ENCODE data around the gene CCDC184. TPM values are rescaled to one million over a fixed set of nuclear protein-coding genes. Genes with fewer than 3 reads are reported as not detected.

The CCDC184 gene
- polyA plus RNA-seq, 1 of the 3 experiments (the other 2 are of a cell fraction): 5.8 TPM

DNA sequence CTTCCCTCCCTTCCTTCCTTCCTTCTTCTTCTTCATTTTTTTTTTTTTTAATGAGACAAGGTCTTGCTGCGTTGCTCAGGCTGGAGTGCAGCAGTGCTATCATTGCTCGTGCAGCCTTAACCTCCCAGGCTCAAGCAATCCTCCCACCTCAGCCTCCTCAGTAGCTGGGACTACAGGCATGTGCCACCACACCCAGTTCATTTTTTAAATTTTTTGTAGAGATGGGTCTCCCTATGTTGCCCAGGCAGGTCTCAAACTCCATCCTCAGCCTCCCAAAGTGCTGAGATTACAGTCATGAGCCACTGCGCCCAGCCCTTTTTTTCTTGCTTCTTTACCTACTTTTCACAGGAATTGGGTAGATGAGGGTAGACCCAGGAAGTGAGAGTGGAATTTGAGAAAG is 18.1 kb downstream of the CCDC184 start:
- no peak for DNase-seq
- TF ChIP-seq, protein P1, sequence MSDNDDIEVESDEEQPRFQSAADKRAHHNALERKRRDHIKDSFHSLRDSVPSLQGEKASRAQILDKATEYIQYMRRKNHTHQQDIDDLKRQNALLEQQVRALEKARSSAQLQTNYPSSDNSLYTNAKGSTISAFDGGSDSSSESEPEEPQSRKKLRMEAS (IDR thresholded peaks at IDR 0.05; ENCODE audit: low read depth): no peak
- TF ChIP-seq GATA2 (CRISPR knock-in tag; IDR thresholded peaks at IDR 0.05): no peak
- TF ChIP-seq EZH2phosphoT487 (IDR thresholded peaks at IDR 0.05; ENCODE audit: borderline replicate concordance, low read depth): no peak
- TF ChIP-seq RCOR1 (IDR thresholded peaks at IDR 0.05; ENCODE audit: low read length): no peak
- TF ChIP-seq, protein P2, sequence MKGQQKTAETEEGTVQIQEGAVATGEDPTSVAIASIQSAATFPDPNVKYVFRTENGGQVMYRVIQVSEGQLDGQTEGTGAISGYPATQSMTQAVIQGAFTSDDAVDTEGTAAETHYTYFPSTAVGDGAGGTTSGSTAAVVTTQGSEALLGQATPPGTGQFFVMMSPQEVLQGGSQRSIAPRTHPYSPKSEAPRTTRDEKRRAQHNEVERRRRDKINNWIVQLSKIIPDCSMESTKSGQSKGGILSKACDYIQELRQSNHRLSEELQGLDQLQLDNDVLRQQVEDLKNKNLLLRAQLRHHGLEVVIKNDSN (IDR thresholded peaks at IDR 0.05; ENCODE audit: borderline replicate concordance, low read depth): no peak
- TF ChIP-seq RXRA (IDR thresholded peaks at IDR 0.05; ENCODE audit: borderline replicate concordance, low read depth): no peak
- TF ChIP-seq, protein P3, sequence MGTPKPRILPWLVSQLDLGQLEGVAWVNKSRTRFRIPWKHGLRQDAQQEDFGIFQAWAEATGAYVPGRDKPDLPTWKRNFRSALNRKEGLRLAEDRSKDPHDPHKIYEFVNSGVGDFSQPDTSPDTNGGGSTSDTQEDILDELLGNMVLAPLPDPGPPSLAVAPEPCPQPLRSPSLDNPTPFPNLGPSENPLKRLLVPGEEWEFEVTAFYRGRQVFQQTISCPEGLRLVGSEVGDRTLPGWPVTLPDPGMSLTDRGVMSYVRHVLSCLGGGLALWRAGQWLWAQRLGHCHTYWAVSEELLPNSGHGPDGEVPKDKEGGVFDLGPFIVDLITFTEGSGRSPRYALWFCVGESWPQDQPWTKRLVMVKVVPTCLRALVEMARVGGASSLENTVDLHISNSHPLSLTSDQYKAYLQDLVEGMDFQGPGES (IDR thresholded peaks at IDR 0.05; ENCODE audit: low read depth, low read length): no peak
- no peak for TF ChIP-seq TAF1 (IDR thresholded peaks at IDR 0.05; ENCODE audit: borderline replicate concordance, low read depth, low read length)
- TF ChIP-seq FOSL2 (IDR thresholded peaks at IDR 0.05; ENCODE audit: borderline replicate concordance, low read depth): no peak
- TF ChIP-seq EP300 (IDR thresholded peaks at IDR 0.05; ENCODE audit: borderline replicate concordance in 1 of 2, low read depth in 1 of 2, low read length in 1 of 2): no peak
- TF ChIP-seq, protein P4, sequence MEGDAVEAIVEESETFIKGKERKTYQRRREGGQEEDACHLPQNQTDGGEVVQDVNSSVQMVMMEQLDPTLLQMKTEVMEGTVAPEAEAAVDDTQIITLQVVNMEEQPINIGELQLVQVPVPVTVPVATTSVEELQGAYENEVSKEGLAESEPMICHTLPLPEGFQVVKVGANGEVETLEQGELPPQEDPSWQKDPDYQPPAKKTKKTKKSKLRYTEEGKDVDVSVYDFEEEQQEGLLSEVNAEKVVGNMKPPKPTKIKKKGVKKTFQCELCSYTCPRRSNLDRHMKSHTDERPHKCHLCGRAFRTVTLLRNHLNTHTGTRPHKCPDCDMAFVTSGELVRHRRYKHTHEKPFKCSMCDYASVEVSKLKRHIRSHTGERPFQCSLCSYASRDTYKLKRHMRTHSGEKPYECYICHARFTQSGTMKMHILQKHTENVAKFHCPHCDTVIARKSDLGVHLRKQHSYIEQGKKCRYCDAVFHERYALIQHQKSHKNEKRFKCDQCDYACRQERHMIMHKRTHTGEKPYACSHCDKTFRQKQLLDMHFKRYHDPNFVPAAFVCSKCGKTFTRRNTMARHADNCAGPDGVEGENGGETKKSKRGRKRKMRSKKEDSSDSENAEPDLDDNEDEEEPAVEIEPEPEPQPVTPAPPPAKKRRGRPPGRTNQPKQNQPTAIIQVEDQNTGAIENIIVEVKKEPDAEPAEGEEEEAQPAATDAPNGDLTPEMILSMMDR (IDR thresholded peaks at IDR 0.05): no peak
- no peak for TF ChIP-seq NFIC (IDR thresholded peaks at IDR 0.05; ENCODE audit: borderline replicate concordance)
- no peak for TF ChIP-seq NRF1 (IDR thresholded peaks at IDR 0.05; ENCODE audit: low read depth, low read length)
- no peak for TF ChIP-seq RAD21 (IDR thresholded peaks at IDR 0.05; ENCODE audit: low read length)
- no peak for TF ChIP-seq SMC3 (IDR thresholded peaks at IDR 0.05; ENCODE audit: low read depth, low read length)
- TF ChIP-seq, protein P5, sequence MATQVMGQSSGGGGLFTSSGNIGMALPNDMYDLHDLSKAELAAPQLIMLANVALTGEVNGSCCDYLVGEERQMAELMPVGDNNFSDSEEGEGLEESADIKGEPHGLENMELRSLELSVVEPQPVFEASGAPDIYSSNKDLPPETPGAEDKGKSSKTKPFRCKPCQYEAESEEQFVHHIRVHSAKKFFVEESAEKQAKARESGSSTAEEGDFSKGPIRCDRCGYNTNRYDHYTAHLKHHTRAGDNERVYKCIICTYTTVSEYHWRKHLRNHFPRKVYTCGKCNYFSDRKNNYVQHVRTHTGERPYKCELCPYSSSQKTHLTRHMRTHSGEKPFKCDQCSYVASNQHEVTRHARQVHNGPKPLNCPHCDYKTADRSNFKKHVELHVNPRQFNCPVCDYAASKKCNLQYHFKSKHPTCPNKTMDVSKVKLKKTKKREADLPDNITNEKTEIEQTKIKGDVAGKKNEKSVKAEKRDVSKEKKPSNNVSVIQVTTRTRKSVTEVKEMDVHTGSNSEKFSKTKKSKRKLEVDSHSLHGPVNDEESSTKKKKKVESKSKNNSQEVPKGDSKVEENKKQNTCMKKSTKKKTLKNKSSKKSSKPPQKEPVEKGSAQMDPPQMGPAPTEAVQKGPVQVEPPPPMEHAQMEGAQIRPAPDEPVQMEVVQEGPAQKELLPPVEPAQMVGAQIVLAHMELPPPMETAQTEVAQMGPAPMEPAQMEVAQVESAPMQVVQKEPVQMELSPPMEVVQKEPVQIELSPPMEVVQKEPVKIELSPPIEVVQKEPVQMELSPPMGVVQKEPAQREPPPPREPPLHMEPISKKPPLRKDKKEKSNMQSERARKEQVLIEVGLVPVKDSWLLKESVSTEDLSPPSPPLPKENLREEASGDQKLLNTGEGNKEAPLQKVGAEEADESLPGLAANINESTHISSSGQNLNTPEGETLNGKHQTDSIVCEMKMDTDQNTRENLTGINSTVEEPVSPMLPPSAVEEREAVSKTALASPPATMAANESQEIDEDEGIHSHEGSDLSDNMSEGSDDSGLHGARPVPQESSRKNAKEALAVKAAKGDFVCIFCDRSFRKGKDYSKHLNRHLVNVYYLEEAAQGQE (IDR thresholded peaks at IDR 0.05; ENCODE audit: low read depth, low read length): no peak
- TF ChIP-seq, protein P6, sequence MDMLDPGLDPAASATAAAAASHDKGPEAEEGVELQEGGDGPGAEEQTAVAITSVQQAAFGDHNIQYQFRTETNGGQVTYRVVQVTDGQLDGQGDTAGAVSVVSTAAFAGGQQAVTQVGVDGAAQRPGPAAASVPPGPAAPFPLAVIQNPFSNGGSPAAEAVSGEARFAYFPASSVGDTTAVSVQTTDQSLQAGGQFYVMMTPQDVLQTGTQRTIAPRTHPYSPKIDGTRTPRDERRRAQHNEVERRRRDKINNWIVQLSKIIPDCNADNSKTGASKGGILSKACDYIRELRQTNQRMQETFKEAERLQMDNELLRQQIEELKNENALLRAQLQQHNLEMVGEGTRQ (IDR thresholded peaks at IDR 0.05; ENCODE audit: borderline replicate concordance, low read depth, low read length): no peak
- no peak for TF ChIP-seq ELF1 (IDR thresholded peaks at IDR 0.05)
- no peak for TF ChIP-seq GABPA (IDR thresholded peaks at IDR 0.05; ENCODE audit: low read depth)
- TF ChIP-seq TEAD4 (IDR thresholded peaks at IDR 0.05; ENCODE audit: borderline replicate concordance, insufficient read depth): no peak
- 98% methylated on average over 3 of the region's 3 CpGs for WGBS (ENCODE audit: low lambda C conversion rate)
- Histone ChIP-seq H3K27ac (ENCODE audit: low read depth in 2 of 2, low read length in 1 of 2) (no peak overlapping the region), H3K9me3 (no peaks in the 10 kb centered on the region), H3K79me2 (ENCODE audit: insufficient read depth) (no peaks in the 10 kb centered on the region), H3K27me3 (ENCODE audit: insufficient read depth) (no peaks in the 10 kb centered on the region), H3K9ac (no peak overlapping the region), H4K20me1 (ENCODE audit: insufficient read depth) (no peaks in the 10 kb centered on the region), H3F3A (replicated peaks; ENCODE audit: insufficient read depth) (peaks cover 4% of the 10 kb centered on the region), H3K4me3 (ENCODE audit: low read depth in 2 of 2, low read length in 1 of 2) (no peak overlapping the region), H3K36me3 (replicated peaks in 1 of 2; ENCODE audit: control insufficient read depth in 1 of 2, insufficient read depth in 2 of 2, low read length in 1 of 2) (no peaks in the 10 kb centered on the region), H3K9me2 (no peaks in the 10 kb centered on the region), H3K4me2 (no peak overlapping the region), H2AFZ (ENCODE audit: low read depth) (no peak overlapping the region), H3K4me1 (ENCODE audit: control insufficient read depth in 1 of 2, insufficient read depth in 2 of 2, low read depth in 1 of 2, low read length in 1 of 2) (peaks cover 0 to 9% of the 10 kb centered on the region in 2 experiments; a peak in 2 of 4 replicates)
- ChIA-PET POLR2A (no interaction called here), CTCF (interaction anchor here (6.4 kb wide), 1 partner anchor 15 kb away, joined by 90 read pairs; the partner anchor contains the start of gene CCDC184)

Measured in SK-N-SH (cell line).